GM19455 (cell line): ENCODE measurements around the gene DAGLA.

Experiments
- ATAC-seq: cut with Tn5 transposase; IDR thresholded peaks from one replicate; pipeline ENCODE4 v1.9.1; 2021; ENCODE audit not compliant: unreplicated experiment

The DAGLA gene

GRCh38 chr11:61727401-61727811 is 47.2 kb downstream of the DAGLA start:
- no peak for ATAC-seq

GRCh38 chr11:61728066-61728939 is 48.1 kb downstream of the DAGLA start:
- no peak for ATAC-seq

DNA sequence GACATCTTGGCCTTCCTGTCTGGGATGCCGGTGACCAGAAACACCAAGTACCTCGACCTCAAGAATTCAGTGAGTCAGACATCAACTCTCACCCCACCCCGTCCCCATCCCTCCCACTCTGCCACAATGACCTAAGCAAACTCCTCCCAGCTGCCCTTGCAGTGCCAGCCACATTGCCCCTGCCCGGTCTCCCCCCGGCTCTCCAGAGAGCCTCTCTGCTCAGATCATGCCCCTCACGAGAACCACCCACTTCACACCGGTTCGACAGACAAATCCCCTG is 48.7 kb downstream of the DAGLA start:
- ATAC-seq = no peak

- ATAC-seq = no peak
Observed at GRCh38 chr11:61730240-61730994, 50.2 kb downstream of the DAGLA start.

GRCh38 chr11:61731211-61731951 is 51.2 kb downstream of the DAGLA start:
- no peak for ATAC-seq

GRCh38 chr11:61731952-61732675 is 51.9 kb downstream of the DAGLA start:
- ATAC-seq = no peak

GRCh38 chr11:61732705-61733104 is 52.5 kb downstream of the DAGLA start:
- ATAC-seq = no peak

DNA sequence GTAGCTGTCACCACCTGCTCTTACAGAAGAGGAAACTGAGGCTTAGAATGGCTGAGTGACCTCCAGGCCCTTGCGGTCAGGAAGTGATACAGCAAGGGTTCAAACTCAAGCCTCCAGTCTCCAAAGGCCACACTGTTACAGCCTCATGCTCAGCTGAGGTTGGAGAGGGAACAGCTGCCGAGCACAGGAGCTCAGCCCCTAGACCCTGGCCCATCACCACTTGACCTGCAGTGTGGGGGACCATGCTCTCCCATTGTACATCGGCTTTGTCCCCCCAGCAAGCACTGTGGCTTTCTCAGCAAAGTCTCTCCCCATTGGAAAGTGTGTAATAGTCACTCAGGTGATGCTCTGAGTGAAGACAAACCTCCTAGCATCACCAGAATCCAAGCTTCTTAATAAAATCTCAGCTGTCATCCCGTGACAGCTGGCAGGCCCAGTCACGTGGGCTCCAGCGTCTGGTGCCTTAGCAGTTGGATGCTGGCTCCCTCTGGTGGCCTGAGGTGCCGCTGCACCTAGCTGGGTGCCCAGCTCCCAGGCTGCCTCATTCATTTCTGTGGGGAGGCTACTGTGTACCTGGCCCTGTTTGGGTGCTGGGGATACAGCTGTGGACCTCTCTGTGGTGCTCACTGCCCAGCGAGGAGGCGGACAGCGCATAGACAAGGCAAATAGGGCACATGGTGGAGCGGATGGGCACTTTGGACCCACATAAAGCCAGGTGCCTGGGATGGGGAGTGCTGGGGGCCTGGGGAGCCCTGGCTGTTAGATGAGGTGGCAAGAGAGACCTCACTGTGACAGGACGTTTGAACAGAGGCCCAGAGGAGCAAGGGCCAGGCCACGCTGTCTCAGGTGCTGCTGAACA is 53.2 kb downstream of the DAGLA start:
- peak; percentile 77 for ATAC-seq

DNA sequence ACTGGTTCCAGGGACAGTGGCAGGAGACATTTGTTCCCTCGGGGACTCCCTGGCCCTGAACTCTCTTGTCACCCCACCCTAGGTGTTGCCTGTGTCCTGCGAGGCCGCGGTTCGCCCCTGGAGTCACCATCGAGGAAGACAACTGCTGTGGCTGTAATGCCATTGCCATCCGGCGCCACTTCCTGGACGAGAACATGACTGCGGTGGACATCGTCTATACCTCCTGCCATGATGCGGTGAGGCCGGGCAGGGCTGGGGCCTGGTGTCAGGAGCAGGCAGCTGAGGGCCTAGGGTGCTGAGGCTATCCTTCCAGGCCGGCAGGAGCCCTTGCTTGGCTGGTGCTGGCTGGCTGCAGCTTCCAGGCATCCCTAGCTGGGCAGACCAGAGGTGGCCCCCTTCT is 54.6 kb downstream of the DAGLA start:
- ATAC-seq = no peak

GRCh38 chr11:61735391-61735790 is 55.2 kb downstream of the DAGLA start:
- ATAC-seq = no peak

GRCh38 chr11:61736310-61736709 is 56.1 kb downstream of the DAGLA start:
- ATAC-seq = no peak

DNA sequence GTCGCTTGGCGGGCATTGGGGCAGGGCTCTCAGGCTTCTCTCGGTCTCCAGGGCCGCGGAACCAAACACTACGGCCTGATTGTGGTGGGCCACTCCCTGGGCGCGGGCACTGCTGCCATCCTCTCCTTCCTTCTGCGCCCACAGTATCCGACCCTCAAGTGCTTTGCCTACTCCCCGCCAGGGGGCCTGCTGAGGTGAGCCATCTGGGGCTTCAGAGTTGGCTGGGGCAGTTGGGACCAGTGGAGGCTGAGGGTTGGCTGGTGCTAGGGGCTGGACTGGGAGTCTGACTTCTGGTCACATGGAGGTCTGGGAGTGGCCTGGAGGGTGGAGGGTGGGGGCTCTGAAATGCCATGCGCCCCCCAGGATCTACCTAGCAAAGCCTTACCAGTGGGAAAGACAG is 56.9 kb downstream of the DAGLA start:
- ATAC-seq = no peak

DNA sequence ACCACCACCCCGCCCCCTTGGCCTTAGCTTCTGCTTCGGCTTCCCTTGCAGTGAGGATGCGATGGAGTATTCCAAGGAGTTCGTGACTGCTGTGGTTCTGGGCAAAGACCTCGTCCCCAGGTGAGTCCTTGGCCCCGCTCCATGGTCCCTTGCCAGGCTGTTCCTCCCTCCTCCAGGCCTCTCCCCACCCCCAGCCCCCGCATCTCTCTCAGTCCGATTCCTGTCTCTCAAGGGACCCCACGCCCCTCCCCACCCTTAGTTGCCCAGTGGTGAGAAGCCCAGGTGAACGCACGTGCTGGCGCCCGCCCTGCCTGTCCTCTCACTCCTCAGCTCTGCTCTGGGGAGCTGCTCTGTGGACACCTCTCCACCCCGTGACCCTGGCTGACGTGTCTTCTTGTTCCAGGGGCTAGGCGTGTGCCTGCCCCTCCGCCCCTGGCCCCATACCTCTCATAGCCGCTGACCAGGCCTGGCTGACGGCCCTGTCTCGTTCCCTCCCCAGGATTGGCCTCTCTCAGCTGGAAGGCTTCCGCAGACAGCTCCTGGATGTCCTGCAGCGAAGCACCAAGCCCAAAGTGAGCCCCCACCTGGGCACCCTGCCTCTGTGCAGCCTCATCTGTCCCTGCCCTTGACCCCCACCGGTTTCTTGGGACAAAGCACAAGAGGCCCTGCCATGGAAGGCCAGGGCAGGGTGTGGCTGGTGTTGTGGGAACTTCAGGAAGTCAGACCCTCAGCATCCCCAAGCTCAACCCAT is 57.6 kb downstream of the DAGLA start:
- no peak for ATAC-seq

- no peak for ATAC-seq
Observed at GRCh38 chr11:61738776-61739175, 58.6 kb downstream of the DAGLA start.

- no peak for ATAC-seq
Observed at GRCh38 chr11:61739413-61739812, 59.2 kb downstream of the DAGLA start.

DNA sequence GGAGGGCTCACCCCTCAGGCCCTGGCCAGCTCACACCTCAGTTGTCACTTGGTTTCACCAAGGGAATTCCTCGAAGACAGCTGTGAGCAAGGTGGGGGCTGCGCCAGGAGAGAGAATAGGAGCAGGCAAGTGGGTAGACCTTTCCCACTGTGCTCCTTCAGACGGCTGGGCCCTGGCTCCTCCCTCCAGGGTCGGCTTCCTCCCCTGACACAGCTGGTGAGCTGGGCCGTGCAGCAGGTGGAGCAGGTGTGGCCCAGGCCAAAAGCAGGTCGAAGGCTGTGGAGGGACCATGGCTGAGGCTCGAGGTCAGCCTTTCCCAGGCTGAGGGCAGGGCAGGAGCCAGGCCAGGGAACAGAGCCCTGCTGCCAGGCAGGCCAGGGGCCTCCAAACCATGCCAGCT is 59.8 kb downstream of the DAGLA start:
- no peak for ATAC-seq

DNA sequence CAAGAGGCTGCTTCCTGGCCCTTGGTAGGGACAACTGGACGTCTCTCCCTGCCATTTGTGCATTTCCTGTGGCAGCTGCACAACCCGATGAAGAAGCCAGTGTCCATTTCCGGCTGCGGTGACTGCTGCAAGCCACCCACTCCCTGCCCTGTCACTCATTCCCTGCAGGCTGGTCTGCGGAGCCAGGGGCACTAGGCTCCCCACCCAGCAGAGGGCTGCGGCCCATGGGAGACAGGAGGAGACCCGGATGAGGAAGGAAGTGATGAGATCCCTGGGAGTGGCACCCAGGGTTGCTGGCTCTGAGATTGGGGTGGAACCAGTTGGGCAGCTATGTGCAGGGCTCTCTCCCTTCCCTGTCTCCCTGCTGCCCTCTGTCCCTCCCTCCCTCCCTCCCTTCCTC is 62.2 kb downstream of the DAGLA start:
- no peak for ATAC-seq

DNA sequence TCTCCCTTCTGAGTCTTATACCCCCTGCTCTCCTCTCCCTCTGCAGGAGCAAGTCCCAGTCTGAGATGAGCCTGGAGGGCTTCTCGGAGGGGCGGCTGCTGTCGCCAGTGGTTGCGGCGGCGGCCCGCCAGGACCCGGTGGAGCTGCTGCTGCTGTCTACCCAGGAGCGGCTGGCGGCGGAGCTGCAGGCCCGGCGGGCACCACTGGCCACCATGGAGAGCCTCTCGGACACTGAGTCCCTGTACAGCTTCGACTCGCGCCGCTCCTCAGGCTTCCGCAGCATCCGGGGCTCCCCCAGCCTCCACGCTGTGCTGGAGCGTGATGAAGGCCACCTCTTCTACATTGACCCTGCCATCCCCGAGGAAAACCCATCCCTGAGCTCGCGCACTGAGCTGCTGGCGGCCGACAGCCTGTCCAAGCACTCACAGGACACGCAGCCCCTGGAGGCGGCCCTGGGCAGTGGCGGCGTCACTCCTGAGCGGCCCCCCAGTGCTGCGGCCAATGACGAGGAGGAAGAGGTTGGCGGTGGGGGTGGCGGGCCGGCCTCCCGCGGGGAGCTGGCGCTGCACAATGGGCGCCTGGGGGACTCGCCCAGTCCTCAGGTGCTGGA is 63.4 kb downstream of the DAGLA start:
- no peak for ATAC-seq

- no peak for ATAC-seq
Observed at GRCh38 chr11:61744181-61744580, 64.0 kb downstream of the DAGLA start.
